ENCODE results near the gene ACSL3. TPM values are rescaled to one million over a fixed set of nuclear protein-coding genes. Genes with fewer than 3 reads are reported as not detected.

ACSL3 gene
- total RNA-seq, 1 donor from 2014 or later: 95.8 TPM

DNA sequence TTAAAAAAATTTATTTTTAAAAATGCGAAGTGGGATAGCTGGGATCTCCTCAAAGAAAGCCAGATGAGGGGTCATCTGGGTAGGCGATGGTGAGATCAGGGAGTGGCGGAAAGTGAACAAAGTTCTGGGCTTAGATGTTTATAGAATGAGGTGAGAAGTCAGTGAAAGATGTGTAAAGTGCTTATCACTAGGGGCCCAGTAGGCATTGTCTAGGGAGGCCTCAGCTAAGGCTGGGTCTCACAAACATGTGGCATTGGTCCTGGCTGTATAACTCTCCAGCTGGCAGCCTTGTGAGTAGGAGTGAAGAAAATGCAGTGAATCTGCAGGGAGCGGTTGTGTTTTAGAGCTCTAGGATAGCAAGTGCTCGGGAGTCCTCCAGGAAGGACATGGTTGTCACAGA, 10.5 kb downstream of the ACSL3 start:
- no peaks in the 10 kb centered on the region for H3K4me1 Mint-ChIP-seq (ENCODE audit: unreplicated experiment)
- no peaks in the 10 kb centered on the region for H3K9me3 Mint-ChIP-seq
- no peaks in the 10 kb centered on the region for H3K27me3 Mint-ChIP-seq
- no peak overlapping the region for H3K27ac Mint-ChIP-seq
- DNase-seq (ENCODE audit: extremely low spot score, unreplicated experiment): no peak
- H3K4me3 Mint-ChIP-seq: no peak overlapping the region
- H3K36me3 Mint-ChIP-seq: no peaks in the 10 kb centered on the region
- TF ChIP-seq CTCF (conservative IDR thresholded peaks at IDR 0.05): no peak

DNA sequence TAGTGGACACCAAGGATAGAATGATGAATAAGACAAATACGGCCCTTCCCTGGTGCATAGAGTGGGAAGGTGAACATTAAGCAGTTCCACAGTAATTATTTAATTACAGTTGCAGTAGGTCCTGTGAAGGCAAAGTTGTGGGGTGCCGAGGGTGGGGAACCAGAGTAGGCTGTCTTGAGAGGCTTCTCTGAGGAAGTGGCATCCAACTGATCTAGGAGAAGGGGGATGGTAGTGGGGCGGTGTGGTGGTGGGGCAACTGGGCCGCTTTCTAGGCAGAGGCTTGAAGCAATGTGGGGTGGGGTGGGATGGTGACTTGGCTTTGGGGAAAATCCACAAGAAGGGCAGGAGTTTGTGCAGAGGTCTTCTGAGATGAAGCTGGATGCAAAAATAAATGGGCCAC, 11.7 kb downstream of the ACSL3 start:
- Mint-ChIP-seq H3K9me3 (no peaks in the 10 kb centered on the region), H3K36me3 (peaks cover 4% of the 10 kb centered on the region), H3K4me1 (ENCODE audit: unreplicated experiment) (peaks cover 9% of the 10 kb centered on the region), H3K27ac (no peak overlapping the region), H3K27me3 (no peaks in the 10 kb centered on the region), H3K4me3 (no peak overlapping the region)
- no peak for TF ChIP-seq CTCF (conservative IDR thresholded peaks at IDR 0.05)
- DNase-seq (ENCODE audit: extremely low spot score, unreplicated experiment): no peak

DNA sequence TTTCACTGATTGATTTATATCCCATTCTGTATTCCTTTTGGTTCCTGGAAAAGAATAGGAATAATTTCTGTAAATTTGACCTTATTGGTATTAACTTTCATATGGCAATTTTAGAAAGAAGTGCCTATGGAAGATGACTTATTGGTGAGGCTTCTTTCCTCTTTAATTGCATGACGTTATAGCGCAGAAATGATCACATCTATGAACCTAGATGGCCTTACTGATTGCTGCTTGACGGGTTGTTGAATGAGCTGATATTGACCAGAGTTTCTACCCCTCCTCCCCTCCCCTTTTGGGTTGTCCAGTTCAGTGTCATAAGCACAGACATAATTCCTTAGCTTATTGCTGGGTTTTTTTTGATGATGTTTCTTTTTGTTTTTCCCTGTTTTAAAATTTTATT, 14.6 kb downstream of the ACSL3 start:
- Mint-ChIP-seq H3K4me3 (no peak overlapping the region), H3K27me3 (no peaks in the 10 kb centered on the region), H3K27ac (no peak overlapping the region), H3K9me3 (no peaks in the 10 kb centered on the region), H3K36me3 (peaks cover 4% of the 10 kb centered on the region), H3K4me1 (ENCODE audit: unreplicated experiment) (peaks cover 20% of the 10 kb centered on the region)
- no peak for TF ChIP-seq CTCF (conservative IDR thresholded peaks at IDR 0.05)
- no peak for DNase-seq (ENCODE audit: extremely low spot score, unreplicated experiment)

DNA sequence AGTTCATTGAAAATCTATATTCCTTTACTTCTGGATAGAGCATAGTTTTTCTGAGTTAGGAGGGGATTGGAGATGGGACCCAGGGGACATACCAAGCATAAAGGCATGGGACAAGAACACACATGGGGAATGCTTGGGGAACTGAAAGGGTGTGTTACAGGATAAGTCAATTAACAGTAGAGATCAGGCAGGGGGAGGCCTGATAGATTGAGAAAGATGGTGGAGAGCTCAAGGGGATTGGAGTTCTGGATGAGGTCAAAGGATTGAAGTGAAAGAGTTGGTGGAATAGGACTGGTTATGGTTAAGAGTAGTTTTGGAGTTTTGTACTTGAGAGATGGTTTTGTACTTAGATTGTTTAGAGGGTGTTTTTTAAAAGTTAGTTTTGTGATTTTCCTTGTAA, 16.1 kb downstream of the ACSL3 start:
- no peak for DNase-seq (ENCODE audit: extremely low spot score, unreplicated experiment)
- H3K4me1 Mint-ChIP-seq (ENCODE audit: unreplicated experiment): peaks cover 20% of the 10 kb centered on the region
- H3K36me3 Mint-ChIP-seq: peaks cover 4% of the 10 kb centered on the region
- no peak overlapping the region for H3K27ac Mint-ChIP-seq
- no peaks in the 10 kb centered on the region for H3K27me3 Mint-ChIP-seq
- peak overlapping the region; percentile 2 for H3K4me3 Mint-ChIP-seq
- TF ChIP-seq CTCF (conservative IDR thresholded peaks at IDR 0.05): no peak
- H3K9me3 Mint-ChIP-seq: no peaks in the 10 kb centered on the region

- Mint-ChIP-seq H3K9me3 (no peaks in the 10 kb centered on the region), H3K36me3 (peaks cover 4% of the 10 kb centered on the region), H3K4me1 (ENCODE audit: unreplicated experiment) (peaks cover 20% of the 10 kb centered on the region), H3K4me3 (no peak overlapping the region), H3K27me3 (no peaks in the 10 kb centered on the region), H3K27ac (no peak overlapping the region)
- no peak for TF ChIP-seq CTCF (conservative IDR thresholded peaks at IDR 0.05)
- DNase-seq (ENCODE audit: extremely low spot score, unreplicated experiment): no peak
Observed at GRCh38 chr2:222877556-222878300, 16.9 kb downstream of the ACSL3 start.
